ENCODE results near the gene MMP12.

The MMP12 gene

DNA sequence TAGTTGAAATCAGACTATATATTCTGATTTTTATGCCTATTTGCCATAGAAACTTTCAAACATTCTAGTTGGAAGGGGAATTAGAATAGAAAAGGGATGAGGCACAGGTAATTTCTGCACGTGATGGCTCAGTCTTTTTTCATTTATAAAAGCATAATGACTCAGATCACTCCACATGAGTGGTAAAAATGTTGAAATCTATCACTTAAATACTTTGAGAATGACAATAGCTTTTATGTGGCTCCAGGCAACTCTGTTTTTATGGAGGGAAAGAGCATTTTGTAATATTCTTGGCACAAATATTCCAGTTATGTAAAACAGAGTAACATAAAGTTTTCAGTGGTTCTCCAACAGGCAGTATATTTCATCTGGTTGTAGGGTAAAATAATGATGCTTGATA is 25.5 kb downstream of the MMP12 start:
- no peak for DNase-seq

DNA sequence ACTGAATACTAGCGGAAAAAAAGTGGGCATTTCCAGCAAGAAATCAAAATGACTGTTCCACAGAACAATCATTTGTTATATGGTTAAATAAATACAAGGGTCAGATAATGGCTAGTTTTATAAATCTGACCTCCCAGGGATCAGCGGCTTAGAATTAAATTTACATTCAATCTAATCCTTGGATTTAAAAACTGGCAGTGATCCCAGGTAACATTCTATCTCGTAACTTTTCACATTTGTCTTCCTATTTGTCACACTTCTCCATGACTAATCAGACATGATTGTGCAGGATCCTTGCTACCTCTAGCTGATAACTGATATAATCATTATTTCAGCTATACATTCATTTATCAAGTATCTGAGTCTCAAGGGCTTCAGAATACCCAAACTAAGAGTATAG is 28.5 kb downstream of the MMP12 start:
- DNase-seq, result no peak

- no peak for DNase-seq
These were observed 31.3 kb downstream of the MMP12 start, which contains the start of gene MMP3 for GRCh38 chr11:102843489-102843888. Gene MMP3 (minus strand): TSS chr11:102843609. CDS start chr11:102843546, 63 bp downstream.

DNA sequence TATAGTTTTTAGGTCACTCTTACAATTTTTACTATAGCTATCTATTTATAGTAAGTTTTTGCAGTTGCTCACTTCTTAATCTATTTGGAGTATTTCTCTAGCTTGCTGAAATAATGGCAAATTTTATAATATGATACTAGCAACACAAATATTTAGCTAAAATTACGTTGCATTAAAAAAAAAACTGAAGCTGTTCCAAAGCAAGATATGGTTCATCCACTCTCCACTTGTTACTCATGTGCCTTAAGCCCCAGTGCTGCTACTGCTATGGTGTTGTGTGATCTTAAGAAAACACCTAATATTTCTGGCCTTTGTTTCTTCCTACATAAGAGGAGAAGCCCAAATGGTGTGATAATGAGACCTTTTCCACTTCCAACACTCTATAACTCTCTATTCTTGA is 31.9 kb downstream of the MMP12 start:
- no peak for DNase-seq

- no peak for DNase-seq
These were observed 34.8 kb downstream of the MMP12 start for GRCh38 chr11:102840018-102840417.

DNA sequence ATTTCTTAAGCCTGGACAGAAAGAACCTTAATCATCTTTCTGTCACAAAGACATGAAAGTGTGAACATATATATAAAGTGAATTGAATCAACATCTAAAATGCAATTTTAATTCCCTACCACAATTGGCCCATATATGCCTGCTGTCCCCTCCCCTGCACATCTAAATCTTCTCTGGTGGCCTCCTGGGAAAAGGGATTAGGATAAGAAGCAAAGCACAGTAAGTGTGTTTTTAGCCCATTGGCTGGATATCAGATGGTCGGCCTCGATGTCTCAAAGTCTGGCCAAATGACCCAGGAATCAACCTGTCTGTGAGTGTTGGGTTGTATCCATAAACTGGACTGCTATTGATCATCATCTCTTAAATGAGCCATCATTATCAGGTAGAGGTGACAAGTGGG is 37.1 kb downstream of the MMP12 start:
- DNase-seq, result no peak

DNA sequence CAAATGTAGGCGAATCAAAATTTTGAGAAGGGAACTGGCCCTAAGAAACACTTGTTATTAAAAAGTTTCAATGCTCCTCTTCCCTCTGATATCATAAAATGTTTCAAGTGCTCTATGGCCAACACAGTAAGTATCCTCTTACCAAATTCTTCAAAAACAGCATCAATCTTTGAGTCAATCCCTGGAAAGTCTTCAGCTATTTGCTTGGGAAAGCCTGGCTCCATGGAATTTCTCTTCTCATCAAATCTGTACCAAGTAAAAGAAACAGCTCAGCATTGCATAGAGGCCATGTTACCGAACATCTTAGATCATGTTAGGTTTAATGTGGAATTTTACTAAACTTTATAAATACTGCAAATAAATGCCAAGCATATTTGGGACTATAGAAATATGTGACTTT is 37.6 kb downstream of the MMP12 start:
- DNase-seq, result no peak

- DNase-seq, result no peak
These were observed 38.4 kb downstream of the MMP12 start for GRCh38 chr11:102836290-102836875.

DNA sequence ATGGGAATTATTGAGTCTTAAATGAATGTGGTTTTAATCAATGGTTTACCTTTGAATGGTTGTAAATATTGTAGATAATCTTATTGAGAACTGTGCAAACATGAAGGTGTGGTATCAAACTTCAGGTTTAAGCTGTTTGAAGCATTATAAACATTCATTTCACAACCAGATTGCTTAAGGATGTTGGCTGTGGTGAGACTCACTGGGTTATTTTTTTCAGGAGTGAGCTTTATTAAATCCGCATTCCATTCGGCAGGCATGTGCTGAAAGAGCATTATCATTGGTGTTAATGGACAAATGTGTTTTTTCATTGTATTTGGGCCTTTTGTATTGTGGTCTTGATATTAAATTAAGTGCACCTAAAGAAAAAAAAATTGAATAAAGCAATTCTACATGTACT is 41.1 kb downstream of the MMP12 start:
- DNase-seq, result no peak

DNA sequence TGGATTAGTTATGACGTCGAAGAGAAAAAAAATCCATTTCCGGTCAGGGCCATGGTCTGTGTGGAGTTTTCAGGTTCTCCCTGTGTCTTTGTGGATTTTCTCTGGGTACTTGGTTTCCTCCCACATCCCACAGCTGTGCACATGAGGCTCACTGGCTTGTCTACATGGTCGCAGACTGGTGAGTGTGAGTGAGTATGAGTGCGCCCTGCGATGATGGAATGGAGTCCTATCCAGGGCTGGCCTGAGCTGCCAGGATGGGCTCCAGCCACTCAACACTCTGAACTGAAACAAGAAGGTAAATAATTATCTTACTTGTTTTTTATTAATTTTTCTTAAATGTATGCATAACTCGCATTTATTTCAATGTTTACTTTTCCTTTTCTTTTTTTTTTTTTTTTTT is 42.2 kb downstream of the MMP12 start:
- no peak for DNase-seq

DNA sequence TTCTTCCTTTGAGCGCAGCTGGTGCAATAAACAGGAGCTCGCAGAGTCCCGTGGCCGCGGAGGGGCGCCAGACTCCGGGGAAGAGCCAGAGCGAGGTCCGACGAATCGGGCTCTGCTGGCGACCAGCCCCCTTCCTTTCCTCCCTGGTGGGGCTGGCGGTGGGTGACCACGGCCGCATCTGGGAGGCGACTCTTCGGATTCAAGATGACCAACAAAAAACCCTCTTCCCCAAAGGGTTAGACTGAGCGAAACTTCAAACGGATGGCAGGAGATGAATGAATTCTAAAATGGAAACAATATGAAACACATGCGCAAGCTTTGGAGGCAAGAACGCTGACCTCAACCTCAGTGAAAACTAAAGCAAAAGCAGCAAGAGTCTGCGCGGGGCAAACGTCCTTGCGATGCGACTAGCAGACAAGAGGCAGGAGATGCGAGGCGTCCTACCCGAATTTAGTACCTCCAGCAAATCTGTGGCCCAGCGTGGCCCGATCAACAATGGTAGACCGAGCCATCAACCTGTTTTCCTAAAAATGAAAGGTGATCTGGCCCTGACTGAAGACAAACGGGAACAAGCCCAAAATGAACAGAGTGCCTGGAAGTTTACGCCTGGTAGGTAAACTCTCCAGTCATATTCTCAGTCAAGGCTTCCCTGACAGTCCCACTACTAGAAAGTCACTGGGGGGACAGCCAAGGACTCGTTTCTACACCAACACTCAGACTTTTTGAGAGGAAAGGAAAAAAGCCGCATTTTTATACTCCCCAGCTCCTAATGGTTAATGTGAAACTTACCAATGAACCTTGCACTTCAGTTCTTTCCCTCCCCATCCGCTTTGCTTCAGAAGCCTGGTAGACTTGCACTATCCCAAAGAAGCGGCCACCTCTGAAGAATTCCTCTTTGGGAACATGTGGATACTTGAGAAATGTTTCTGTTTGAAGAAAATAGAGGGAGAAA is 43.0 kb downstream of the MMP12 start:
- no peak for DNase-seq

DNA sequence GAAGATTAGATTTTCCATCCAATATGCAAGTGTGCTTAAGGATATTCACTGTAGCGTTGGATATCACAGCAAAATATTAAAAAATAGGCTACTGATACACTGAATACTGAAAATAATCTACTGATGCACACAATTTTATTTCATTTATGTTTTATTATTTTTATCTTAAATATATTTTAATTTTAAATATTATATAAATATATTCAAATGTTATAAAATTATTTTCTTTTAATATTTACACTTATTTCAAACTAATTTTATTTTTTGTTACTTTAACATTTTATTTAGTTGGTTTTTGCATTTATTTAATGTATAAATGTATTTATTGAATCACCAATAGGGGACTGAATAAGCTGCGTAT is 43.7 kb downstream of the MMP12 start:
- DNase-seq, result no peak

DNA sequence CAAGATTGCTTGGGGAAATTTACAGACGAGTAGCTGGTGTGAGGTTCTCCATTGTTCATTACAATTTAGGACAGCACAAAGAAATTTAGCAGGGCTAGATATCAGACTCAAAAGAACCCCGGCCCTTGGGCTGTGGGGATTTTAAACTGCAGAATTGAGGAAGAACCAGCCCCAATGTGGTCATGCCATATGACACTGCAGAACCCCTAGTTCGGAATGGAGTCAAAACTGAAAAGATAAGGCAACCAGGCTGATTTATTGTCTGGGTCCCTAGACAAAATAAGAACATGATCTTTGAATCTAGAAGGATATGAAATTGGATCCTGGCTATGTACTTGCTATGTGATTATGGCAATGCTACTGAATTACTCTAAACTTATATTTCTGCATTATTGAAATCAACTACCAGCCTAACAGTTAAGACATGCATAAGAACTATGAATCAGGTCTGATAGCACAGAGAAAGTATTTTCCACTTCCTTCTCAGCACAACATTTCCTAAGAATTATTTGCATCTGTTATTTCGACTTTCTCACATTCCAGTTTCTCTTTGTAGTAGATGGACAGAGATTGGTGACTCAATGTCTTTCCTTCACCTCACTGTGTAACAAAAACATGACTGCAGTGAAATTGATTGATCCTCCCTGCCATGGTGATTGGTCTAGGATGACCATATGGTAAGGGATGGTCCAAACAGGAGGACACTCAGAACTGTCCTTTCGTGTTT is 44.6 kb downstream of the MMP12 start:
- DNase-seq, result no peak

GRCh38 chr11:102829316-102830000 is 45.3 kb downstream of the MMP12 start:
- no peak for DNase-seq

- DNase-seq, result no peak
These were observed 50.2 kb downstream of the MMP12 start for GRCh38 chr11:102824556-102824955.

GRCh38 chr11:102819491-102819890 is 55.3 kb downstream of the MMP12 start:
- DNase-seq, result no peak

GRCh38 chr11:102813484-102813883 is 61.3 kb downstream of the MMP12 start:
- DNase-seq, result no peak
